Brain pericyte (primary cell): ENCODE measurements around the gene DIS3L2.
"Not testable (repeated sequence)": the region's sequence is repeated elsewhere in the genome, so short reads cannot be mapped to it uniquely, and the experiment has no call there.

Experiments used
- DNase-seq: peaks from one replicate; pipeline ENCODE4 v3.0.0-alpha.2; 2012; ENCODE audit warnings: low read depth, low spot score

DIS3L2 gene

DNA sequence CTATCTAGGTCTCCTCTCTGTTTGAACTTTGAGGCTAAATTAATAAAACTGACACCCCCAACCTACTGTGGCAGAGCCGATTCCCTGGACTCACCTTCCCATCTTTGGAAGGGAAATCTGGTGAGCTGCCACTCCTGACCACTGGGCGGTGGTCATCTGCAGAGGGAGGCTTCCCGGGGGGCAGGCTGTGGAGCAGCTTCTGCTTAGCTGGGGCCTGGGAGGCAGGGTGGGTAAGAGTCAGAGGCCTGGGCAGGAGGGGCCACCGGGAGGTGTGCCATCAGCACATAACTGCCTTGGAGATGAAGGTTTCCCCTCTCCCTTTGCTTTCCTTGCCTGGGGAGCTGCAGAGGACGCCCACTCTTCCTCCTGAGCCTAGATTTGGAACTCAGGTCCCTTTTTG is 33.0 kb upstream of the DIS3L2 start:
- no peak for DNase-seq

DNA sequence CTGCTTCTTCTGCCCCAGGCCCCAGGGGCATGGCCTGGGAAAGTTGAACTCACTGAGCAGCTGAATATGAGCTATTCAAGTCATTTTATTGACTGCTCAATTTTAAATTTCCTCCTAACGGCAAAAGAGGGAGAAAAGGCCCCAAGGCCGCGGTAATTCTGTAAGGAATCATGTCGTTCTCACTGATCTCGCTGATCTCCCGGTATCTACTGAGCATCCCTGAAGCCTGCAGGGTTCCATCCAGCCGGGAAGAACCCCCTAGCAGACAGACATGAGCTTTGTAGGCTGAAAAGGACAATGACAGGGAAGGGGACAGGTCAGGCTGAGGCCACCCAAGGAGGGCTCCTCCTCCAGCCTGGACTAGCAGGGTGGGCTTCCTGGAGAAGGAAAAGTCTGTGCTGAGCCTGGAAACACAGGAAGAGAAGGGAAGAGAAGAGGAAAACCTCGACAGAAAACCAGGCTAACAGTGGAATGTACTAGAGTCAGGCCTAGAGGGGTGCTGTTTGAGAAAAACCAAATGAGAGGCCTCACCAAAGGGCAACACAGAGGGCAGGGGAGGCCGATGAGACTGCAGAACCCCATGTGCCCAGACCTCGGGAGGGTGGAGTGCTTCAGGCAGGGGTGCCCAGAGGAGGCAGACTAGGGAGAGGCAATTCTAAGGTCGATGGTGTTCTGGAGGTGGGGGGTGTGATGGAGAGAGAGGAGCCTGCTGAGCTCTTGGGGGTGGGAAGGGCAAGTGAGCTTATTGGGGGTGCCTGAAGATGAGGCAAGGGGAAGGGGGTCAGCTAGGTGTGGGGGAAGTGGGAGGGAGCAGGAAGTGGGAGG is 32.4 kb upstream of the DIS3L2 start:
- no peak for DNase-seq

DNA sequence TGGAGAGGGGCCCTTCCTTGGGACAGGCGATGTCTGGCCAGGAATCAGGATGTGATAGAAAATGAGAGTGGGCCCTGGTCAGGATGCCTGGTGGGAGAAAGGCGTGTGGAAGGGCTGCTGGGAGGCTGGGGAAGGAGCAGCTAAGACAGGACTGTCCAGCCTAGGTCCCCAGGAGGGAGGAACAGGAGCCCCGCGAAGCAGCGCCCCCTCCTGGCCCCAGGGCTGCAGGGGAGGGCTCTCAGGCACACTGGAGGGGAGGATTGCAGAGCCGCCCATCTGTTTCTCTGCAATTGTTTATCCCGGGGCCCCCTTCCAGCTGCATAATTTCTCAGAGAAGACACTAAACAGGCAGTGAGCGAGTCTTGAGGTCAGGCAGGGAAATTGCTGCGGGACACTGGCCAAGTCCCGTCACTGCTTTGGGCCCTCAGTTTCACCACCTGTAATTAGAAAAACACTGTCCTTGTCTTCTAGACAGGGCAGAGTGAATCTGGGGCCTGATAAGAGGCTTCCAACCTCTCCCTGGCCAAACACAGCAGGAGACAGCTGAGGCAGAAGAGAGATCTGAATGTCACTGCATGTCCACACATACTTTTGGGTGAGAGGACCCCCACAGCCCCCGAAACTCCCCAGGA is 31.4 kb upstream of the DIS3L2 start:
- DNase-seq = no peak

DNA sequence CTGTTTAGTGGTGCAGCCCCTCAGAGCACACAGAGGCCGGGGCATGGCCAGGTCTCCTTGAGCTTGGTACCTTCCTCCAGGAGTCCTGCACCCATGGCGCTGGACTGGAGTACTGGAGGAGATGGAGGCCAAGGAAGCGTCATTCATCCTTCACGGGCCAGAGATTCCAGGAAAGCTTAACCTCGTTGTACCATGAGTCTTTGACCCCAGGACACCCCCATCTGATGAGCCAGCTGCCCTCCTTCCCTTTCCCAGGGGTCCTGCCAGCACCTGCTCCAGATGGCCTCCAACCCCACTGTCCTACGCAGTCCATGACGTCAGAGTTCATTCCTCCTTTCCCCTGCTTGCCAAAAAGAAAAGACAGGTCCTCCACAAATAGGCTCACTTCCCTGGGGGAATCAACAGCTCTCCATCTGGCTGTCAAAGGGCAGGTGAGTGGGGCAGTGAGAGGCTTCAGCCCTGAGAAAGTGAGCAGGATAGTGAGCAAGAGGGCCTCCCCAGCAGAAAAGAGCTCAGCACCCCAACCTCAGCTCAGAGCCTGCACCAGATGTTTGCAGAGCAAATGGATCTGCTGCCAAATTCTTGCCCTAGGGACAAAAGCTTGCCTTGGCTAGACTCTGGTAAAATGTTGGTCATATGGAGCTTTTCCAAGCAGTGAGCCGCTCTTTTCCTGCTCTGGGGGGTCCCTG is 30.8 kb upstream of the DIS3L2 start:
- DNase-seq = no peak

DNA sequence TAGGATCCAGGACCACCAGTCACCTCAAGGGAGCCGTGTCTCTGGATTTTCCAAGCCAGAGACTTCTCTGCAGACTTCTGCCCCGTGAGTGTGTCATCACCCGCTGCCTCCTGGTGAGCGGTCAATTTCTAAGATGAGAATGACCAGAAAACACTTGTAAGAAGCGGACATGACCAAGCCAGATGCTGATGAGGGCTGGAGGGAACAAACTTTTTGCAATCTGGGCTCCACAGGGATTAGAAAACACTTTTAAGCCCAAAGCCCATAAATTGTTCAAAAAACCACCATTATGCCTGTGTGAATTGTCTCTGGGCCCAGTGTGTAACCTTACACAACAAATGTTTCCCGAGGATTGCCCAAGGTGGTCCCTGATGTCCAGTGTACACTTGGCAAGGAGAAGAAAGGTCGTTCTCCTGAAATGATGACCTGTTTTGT is 30.0 kb upstream of the DIS3L2 start:
- no peak for DNase-seq

DNA sequence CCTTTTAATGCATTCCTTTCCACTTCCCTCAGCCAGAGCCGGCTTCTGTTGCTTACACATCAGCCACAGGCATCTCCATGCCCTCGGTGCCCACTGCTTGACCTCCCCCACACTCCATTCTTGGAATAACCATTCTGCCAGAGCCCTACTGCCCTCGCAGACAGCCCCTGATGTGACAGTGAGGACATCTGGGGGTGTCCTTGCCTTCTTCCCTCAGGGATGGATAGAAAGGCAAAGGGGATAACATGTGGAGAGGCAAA is 28.9 kb upstream of the DIS3L2 start:
- no peak for DNase-seq

DNA sequence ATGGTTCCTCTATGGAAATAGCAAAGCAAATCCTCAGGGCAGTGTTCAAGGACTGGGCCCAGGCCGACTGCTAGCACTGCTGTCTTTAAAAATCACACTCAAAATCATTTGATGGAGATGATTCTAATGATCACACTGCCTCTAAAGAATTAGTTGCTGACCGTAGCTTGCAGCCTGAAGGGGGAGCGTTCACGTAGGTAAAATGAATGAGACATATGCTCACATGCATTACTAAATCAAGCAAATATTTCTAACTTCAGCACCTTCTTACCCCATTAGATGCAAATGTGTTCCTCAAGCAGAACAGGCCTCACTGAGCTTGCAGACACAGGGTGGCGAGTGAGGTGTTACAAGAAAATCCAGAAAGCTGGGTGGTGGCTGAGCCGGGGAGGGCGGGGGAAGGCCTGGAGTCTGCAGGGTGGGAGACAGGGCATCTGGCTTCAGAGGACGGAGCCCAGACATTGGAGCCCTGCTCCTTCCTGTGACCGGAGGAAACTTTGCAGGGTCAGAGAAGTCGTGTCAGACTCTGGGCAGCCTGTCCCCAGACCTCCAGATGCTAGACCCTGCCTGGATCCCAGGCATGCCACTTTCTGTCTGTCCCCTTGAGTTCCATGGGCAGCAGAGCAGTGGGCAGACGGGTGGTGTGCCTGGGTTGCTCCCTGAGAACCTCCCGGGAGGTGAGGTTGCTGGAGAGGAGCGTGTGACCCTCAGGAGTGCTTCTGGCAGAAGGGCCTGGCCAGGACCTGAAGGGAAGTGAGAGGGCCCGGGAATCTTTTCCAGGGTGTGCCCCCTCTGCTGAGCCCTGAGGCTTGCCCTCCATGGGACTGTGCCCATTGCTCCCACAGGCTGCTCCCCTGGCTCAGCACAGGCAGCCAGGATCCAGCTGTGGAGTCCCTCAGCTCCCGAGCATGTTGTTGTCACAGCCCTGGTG is 28.3 kb upstream of the DIS3L2 start:
- DNase-seq = no peak

DNA sequence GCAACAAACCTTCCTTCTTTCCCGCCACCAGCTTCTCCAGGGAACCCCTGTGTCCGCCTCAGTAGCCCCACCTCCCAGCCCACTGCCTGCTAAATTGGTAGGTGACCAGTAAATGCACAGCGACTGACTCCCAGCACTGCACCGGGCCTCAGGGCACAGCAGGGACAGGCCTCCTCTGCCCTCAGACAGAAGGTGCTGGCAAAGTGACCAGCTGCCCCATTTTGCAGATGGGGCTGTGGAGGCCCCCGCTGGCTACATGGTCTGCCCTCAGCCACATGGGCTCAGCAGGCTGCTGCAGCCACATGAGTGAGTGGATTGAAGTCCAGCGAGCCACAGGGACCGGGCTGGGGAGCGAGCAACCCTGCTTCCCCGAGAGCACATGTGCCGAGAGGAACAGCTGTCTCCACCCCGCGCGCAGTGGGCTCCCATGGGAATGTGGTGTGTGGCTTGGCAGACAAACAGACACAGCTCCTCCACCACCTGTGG is 27.6 kb upstream of the DIS3L2 start:
- DNase-seq = no peak

DNA sequence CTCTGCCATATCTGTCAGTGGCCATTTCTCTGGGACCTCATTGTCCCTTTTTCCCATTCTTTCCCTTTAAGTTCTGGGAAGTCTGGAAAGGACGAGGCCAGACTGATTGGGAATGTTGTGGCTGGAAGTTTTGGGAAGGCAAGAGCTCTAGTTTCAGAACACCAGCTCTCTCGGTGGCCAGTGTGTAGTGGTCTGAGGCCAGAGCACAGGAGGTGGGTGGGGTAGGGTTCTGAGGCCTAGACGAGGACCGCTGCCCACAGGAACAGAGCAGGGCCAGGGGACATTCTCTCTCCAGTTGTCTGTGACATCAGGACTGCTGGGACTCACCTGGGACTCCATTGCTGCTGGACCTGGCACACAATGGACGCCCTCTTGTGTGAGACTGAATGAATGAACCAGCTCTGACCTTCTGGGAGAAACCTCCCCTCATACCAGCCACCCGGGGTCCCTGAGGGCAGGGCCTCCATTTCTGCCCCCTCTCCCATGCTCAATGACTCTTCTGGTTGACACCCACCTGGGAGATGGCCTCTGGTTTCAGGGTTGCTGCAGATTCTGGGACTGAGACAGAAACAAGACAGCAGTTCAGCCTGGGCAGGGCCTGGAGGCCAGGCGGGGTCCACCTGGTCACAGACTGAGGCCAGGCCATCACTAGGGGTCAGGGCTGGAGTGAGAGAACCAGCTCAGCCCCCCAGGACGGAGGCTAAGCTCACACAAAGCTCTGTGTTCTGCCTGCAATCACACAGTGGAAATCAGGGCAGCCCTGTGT is 26.9 kb upstream of the DIS3L2 start:
- DNase-seq = no peak

DNA sequence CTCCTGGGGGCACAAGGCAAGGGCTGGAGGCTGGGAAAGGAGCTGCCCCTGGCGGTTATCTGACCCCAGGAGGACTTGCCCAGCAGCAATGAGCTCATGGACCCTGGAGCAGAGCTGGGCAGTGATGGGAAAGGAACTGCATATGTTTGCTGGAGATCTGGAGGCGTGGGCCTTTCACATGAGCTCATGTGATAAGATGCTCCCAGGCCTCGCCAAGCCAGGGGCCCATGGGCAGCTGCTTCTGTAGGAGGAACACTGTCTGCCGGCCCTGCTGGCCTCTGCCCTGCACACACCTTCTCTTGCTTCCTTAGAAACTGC is 26.3 kb upstream of the DIS3L2 start:
- DNase-seq = no peak

DNA sequence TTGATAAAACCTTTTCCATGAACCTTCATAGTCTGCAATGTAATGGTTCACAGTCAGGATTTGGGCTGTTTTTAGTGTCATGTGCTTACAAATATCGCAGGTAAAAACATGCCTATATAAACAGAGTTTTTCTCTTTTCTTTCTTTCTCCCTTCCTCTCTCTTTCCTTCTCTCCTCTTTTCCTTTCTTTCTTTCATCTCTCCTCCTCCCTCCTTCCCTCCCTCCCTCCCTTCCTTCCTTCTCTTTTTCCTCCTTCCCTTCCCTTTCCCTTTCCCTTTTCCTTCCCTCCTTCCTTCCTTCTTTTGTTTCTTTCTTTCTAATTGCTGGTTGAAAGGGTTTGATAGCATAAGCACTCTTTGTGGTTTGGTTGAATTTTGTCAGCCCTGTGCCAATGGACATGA is 25.7 kb upstream of the DIS3L2 start:
- no peak for DNase-seq

DNA sequence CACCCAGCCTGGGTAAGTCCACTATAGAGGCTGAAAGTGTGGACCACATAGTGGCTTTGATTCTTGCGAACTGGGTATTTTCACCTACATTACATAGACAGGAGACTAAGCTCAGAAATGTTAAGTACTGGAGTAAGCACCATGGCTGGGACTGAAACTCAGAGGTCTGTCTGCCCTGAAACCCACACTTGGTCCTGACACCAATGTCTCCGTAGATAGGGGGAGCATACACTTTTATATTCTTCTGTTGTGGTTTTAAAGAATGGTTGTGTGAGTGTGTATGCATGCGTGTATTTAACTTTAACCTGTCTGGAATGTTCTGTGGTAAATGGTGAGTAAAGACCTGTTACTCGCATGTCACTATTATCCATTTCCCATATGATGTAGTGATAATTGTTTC is 25.0 kb upstream of the DIS3L2 start:
- no peak for DNase-seq

DNA sequence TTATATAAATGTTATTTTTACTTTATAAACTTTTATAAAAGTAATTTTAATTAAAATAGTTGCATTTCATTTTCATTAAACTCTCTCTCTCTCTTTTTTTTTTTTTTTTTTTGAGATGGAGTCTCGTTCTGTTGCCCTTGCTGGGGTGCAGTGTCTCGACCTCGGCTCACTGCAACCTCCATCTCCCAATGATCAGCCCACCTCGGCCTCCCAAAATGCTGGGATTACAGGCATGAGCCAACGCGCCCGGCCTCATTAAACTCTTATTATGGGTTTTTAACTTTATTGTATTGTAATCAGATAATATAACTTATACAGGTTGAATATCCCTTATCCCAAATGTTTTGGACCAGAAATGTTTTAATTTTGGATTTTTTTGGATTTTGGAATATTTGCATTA is 24.5 kb upstream of the DIS3L2 start:
- no peak for DNase-seq

DNA sequence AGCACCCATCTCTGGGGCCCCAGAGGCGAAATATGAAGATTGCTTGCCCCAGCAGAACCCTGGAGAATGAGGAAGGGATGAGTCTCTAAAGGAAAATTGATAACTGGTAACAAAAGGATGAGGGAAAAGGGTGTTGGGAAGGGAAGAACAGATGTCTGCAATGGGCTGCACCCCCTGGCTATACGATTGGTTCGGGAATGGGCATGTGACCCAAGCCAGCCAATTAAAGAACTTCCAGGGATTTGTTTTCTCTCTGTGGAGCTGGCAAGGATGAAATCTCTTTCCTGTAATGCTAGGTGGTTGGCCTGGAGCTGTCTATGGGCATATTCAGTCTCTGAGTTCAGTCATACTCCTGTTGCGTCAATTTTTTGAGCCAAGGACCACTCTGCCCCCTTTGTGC is 22.5 kb upstream of the DIS3L2 start:
- no peak for DNase-seq

DNA sequence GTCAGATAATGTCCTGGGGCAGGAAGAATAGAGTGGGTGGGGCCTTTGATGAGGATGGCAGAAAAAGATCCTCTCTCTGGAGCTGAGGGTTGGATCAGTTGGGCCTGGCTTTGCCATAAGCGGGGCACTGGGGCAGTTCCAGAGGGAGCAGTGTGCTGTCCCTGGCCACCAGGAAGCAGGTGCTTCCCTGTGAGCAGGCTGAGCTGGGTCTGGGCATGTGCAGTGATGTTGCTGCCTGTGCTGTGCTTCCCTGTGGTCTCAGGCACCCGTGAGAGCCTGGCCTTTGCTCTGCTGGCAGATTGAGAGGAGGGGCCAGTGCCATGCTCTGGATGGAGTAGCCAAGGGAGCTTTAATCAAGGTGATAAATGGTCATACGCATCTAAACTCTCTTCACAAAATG is 20.7 kb upstream of the DIS3L2 start:
- DNase-seq = no peak

DNA sequence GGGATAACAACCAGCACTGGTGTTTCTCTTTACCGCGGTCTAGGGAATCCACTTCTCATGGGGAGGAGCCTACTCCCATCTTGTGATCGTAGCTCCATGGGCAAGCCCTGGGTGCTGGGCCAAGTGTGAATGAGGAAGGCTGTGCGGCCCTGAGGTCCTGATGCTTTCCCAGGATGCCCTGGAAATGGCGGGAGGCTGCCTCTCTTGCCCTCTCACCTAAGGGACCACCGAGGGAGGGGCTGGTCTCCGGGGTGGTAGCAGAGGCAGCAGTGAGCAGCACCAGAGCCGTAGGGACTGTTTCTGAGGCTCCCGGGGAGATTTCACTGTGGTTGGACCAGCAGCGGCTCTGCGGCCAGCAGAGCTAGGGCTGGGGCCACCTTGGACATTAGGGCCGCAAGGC is 19.8 kb upstream of the DIS3L2 start:
- no peak for DNase-seq

DNA sequence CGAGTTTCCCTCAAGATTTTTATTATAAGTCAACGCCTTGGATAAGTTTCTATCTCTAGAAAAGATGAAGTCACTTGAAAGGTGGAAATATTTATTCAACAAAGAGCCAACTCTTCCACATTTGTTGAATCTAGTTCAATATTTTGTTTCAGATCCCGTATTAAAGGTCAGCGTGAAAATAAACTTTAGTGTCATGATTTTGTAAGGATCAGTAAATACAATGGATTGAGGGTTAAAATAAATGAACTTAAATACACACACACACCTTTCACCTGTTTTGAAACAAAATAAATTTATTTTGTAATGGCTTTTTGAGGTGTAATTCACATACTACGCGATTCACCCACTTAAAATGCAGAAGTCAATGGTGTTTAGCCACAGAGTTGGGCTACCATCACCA is 19.3 kb upstream of the DIS3L2 start:
- no peak for DNase-seq

DNA sequence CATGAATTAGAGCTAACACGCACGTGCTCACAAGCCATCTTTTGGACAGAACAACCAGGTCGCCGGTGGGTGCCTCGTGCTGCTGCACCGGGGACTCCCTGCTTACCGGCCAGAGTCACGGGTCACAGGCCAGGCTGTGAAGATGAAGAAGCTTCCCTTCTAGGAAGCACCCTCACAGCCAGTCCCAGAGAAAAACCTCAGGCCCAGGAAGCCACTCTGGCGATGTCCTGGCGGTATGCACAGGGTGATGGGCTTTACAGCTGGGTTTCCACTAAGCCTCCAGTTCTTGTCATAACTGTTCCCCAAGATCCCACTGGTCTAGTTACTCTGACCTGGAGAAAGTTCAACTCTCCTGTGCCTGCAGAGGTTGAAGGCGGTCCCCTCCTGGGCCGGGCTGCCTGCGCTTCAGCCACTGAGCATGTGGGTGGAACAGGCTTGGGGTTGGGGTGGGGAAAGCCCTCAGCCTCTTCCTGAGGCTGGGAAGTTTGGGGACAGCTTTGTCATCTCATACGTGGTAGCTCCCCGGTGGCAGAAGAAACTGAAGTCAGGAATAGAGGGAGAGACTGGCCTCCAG is 15.2 kb upstream of the DIS3L2 start:
- DNase-seq = no peak

DNA sequence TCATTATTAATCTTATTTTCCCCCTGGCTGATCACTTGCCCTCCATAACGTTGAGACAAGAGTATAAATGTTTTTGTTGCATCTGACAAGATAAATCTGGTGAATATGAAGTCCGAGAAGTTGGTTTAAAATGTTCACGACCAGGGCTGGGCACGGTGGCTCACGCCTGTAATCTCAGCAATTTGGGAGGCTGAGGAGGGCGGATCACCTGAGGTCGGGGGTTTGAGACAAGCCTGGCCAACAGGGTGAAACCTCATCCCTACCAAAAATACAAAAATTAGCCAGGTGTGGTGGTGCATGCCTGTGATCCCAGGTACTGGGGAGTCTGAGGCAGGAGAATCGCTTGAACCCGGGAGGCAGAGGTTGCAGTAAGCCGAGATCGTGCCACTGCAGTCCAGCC is 14.4 kb upstream of the DIS3L2 start:
- DNase-seq = not testable (repeated sequence)

DNA sequence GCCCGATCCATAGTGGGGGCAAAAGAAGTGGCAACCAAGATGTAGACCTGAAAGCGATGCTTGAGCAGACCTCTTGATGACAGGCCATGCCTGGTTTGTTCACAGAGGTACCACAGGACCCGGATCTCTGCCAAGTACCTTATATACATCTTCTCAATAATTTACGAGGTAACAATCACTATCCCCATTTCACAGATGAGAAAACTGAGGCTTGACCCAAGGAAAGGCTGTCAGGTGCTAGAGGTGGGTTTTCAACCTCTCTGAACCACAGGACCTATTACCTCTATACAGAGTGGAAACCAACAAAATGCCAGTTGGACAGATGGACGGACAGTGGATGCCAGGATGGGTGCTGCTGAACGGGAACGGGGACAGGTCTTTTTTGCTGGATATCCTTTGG is 13.8 kb upstream of the DIS3L2 start:
- DNase-seq = no peak

DNA sequence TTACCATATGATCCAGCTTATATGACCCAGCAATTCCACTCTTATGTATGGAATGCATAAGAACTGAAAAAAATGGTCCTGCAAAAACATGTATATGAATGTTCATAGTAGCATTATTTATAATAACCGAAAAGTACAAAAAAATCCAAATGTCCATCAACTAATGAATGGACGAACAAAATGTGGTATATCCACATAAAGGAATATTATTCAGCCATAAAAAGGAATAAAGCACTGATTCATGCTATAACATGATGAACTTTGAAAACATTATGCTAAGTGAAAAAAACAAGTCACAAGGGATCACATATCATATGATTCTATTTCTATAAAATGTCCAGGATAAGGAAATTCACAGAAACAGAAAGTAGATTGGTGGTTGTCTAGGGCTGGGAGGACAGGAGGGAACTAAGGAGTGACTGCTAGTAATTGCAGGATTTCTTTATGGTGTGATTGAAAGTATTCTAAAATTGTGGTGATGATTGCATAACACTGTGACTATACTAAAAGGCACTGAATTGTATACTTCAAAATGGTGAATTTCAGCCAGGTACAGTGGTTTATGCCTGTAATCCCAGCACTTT is 10.0 kb upstream of the DIS3L2 start:
- no peak for DNase-seq
